Motor neuron (in vitro differentiated cells): ENCODE data around the gene FAM184B. TPM values are rescaled to one million over a fixed set of nuclear protein-coding genes. Genes with fewer than 3 reads are reported as not detected.

Source experiments
- ATAC-seq, 8 experiments: fragments of 200-7000 bp; cut with Tn5 transposase; replicated peaks in 6 of 8; 2 replicates each; pipeline ENCODE4 v1.8.0; 2021; ENCODE audit warnings: mild to moderate bottlenecking in 8 of 8, moderate library complexity in 8 of 8
- H3K27ac ChIP-seq, 2 donors: fragments of 250-450 bp; sonication (Bioruptor Pico); 2 replicates each; pipeline ENCODE4 v1.9.0; 2021; ENCODE audit warnings: antibody characterized with exemption in 2 of 2, mild to moderate bottlenecking in 2 of 2, moderate library complexity in 1 of 2
- H3K4me1 ChIP-seq, 2 donors: fragments of 250-450 bp; sonication (Bioruptor Pico); replicated peaks in 1 of 2; 2 replicates each; pipeline ENCODE4 v1.6.1; 2021; ENCODE audit warnings: antibody characterized with exemption in 2 of 2, mild to moderate bottlenecking in 2 of 2, moderate library complexity in 1 of 2
- H3K4me3 ChIP-seq, 5 donors: fragments of 250-450 bp; sonication (Bioruptor Pico); 2 replicates each; pipeline ENCODE4 v1.9.0; 2021; ENCODE audit warnings: antibody characterized with exemption in 5 of 5, mild to moderate bottlenecking in 5 of 5, moderate library complexity in 4 of 5
- WGBS, 10 experiments: fragments of 450-650 bp; shearing (Covaris generic); methylation state at CpG; one replicate each; pipeline ENCODE4 v1.0.0; 2022; 5-methylcytosine and 5-hydroxymethylcytosine counted together
- in situ Hi-C, 9 experiments: fragments of 400-800 bp; cut with MboI; loops; one replicate each; pipeline ENCODE4 v1.15.0; 2021; ENCODE audit warnings: low sequenced_read_pairs in 9 of 9, low pct_unique_long_range_greater_than_20kb in 2 of 9; ENCODE audit not compliant: unreplicated experiment in 9 of 9
- total RNA-seq, 8 experiments: library from RNA; unstranded; fragments of 300-600 nt; gene quantifications; 2 replicates each; pipeline versions ENCODE4 v1.2.3 to v1.2.4, GENCODE V29; 2022

The FAM184B gene
- total RNA-seq, 8 experiments from 2014 or later: 0.21 to 3.2 (median 0.64) TPM; not detected in 1

DNA sequence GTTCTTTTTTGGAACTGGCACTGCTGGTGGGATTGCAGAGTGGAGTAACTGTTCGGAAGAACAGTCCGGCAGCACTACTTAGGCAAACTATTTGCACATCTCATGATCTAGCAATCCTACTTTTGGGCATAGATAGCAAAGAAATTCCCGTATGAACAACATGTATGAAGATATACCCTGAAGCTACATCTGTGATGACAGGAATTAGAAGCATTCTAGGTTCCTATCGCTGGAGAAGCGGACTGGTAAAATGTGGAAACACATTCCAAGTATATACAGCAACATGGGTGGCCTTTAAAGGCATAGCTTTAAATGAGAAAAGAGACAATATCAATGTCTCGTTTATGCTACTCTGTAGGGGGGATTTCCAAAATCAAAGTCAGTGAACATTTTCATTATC lies 26.0 kb upstream of the FAM184B start:
- no peak overlapping the region for H3K27ac ChIP-seq
- H3K4me3 ChIP-seq: peak overlapping the region in 2 of 5 donors; percentile 9 to 72
- ATAC-seq: no peak
- 12 to 86% (median 73%) methylated on average over 3 to 6 of the region's 6 CpGs; no CpG with 5 or more reads in 3 of the 10 experiments for WGBS, 10 experiments
- in situ Hi-C loops: loop anchor here in 6 of 9 experiments (10.0 to 25.0 kb wide), 6 partner anchors 205 to 780 kb away; partner anchors contain the start of genes LAP3 (in 1 of the 6) and LCORL (in 1 of the 6)
- H3K4me1 ChIP-seq: peaks cover 7 to 23% of the 10 kb centered on the region in 2 donors

DNA sequence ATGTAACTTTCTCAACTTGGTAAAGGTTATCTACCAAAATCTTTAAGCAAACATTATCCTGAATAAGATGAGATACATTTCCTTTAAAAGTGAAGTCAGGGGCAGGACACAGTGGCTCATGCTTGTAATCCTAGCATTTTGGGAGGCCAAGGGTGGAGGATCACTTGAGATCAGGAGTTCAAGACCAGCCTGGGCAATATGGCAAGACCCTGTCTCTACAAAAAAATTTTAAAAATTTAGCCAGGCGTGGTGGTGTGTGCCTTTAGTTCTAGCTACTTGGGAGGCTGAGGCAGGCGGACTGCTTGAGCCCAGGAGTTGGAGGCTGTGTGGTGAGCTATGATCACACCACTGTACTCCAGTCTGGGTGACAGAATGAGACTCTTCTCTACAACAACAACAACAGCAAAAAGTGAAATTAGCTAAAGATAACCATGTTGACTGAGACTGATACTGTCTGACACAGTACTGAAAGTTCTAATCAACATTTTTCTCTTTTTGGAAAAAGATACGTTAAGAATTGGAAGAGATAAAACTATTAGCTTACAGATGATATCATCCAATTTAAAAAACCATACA lies 24.2 kb upstream of the FAM184B start:
- ATAC-seq: no peak
- WGBS, 10 experiments: 75 to 100% (median 100%) methylated on average over 1 to 3 of the region's 3 CpGs; no CpG with 5 or more reads in 2 of the 10 experiments
- H3K27ac ChIP-seq: no peak overlapping the region
- in situ Hi-C loops: loop anchor here in 6 of 9 experiments (10.0 to 25.0 kb wide), 6 partner anchors 207 to 782 kb away; partner anchors contain the start of genes LAP3 (in 1 of the 6) and LCORL (in 1 of the 6)
- no peak overlapping the region for H3K4me3 ChIP-seq
- H3K4me1 ChIP-seq: peaks cover 7 to 19% of the 10 kb centered on the region in 2 donors

DNA sequence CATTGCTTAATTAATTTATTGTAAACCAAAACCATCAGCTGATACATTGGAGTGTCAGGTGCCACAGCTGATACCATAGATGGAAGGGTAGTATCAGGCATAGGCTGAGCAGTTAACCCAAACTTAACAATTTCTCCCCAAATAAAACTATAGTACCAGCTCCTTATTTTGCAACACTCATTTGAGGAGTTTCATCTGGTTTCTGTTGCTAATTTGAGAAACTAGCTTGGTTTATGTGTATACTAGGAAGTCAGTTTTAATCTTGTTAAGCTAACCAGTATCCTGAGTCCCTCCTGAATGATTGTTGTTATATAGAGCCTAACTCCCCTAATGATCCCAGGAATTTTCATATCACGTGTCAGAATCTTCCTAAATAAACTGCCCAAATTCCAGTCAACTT lies 16.4 kb upstream of the FAM184B start:
- Histone ChIP-seq H3K27ac (no peak overlapping the region), H3K4me3 (no peak overlapping the region), H3K4me1 (no peaks in the 10 kb centered on the region)
- in situ Hi-C loops: no loop called here
- WGBS, 10 experiments: 82 to 100% (median 100%) methylated on average over 1 of the region's 1 CpG; no CpG with 5 or more reads in 3 of the 10 experiments
- ATAC-seq: no peak

DNA sequence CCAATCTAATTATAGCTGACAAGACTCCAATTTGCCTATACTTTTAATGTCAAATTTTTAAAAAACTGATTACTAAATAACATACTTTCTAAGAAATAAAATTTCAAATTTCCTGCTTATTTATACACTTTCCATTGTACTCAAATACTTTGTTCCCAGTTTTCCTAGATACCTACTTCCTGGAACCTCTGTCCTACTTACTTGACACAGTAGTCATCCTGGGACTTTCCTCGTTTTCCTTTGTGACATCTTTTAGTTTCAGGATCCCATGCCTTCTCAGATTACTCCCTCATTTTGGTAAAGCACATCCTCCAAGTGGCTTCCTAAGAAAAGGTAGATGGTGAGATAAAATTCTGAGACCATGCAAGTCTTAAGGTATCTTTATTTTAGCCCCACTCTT lies 13.3 kb upstream of the FAM184B start:
- in situ Hi-C loops: no loop called here

DNA sequence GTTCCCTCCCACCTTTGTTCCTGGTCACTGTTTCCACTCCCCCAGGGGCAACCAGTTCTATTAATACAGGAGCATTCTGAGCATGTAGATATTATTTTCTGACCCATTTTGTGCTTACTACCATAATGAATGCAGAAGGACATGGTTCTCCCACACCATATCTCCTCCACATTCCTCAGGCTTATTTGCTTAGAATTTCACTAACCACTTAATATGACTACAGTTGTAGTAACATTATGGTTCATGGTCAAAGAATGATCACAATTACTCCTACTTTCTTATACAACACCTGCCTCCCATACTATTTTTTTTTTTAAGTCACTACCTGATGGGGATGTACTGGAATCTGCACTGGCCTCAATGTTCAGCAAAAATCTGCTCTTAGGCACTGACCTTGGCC lies 7.5 kb upstream of the FAM184B start:
- no peak for ATAC-seq
- in situ Hi-C loops: no loop called here
- H3K4me3 ChIP-seq: no peak overlapping the region
- H3K27ac ChIP-seq: no peak overlapping the region
- H3K4me1 ChIP-seq: no peaks in the 10 kb centered on the region

More for the DNA sequence above, 13.3 kb upstream of the FAM184B start:
- 50 to 100% (median 85%) methylated on average over 1 of the region's 1 CpG; no CpG with 5 or more reads in 2 of the 10 experiments for WGBS, 10 experiments
- Histone ChIP-seq H3K4me1 (no peaks in the 10 kb centered on the region), H3K27ac (no peak overlapping the region), H3K4me3 (no peak overlapping the region)
- no peak for ATAC-seq

DNA sequence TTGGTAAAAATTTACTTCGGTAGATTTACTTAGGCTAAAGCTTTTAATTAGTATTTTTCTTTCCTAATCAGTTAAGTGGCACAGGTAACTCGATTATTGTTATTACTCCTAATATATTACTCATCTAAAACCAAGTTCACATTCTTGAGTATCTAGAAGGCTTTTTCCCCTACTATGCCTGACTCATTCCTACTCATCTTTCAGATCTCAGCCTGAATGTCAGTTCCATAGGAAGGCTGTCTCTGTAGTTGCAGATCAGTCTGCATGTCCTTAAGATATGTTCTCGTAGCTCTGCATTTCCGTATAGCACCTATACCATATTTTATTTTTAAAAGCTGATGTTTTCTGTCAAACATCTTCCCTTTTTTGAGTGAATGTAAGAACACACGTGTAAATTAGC lies 5.9 kb upstream of the FAM184B start:
- 44 to 95% (median 80%) methylated on average over 2 to 5 of the region's 5 CpGs for WGBS, 10 experiments
- ATAC-seq: no peak
- in situ Hi-C loops: no loop called here
- no peak overlapping the region for H3K4me3 ChIP-seq
- no peaks in the 10 kb centered on the region for H3K4me1 ChIP-seq
- no peak overlapping the region for H3K27ac ChIP-seq

DNA sequence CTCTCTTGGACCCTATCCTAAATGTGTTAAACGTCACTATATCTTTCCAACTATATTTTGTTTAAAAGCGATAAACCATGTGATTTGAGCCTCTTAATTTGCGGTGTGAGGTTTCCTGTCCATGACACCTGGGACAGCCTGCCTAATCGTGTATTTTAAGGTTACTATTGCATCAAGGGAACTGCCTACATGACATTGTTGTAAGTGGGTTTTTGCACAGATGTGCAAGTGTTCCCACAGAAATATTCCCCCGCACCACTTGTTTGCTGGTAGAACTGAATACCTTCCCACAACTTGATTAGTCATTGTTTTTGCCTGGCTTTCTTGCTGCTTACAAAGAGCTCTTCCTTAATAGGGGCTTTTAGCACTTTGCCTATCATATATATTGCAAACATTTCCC lies 5.1 kb upstream of the FAM184B start:
- WGBS, 10 experiments: 56 to 100% (median 86%) methylated on average over 1 to 4 of the region's 5 CpGs; no CpG with 5 or more reads in 3 of the 10 experiments

DNA sequence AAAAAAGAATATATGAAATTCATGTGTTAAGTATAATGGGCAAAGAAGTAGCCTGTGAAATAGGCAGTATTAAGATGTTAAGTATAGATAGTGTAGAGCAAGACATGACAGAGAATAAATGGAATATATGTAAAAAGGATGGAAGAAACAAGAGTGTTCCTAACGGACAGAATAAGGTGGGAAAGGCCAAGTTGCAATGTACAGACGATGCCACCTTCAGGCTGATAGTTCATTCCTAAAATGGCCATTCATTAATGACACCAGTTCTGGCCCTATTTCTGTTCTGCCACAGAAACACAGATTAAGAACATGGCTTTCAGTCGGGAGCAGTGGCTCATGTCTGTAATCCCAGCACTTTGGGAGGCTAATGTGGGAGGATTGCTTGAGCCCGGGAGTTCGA lies 4.4 kb upstream of the FAM184B start:
- in situ Hi-C loops: no loop called here
- peak in 1 of 8 experiments; percentile 14 for ATAC-seq
- Histone ChIP-seq H3K27ac (no peak overlapping the region), H3K4me3 (no peak overlapping the region), H3K4me1 (peaks cover 0 to 3% of the 10 kb centered on the region in 2 donors)
- 25 to 93% (median 63%) methylated on average over 1 to 5 of the region's 5 CpGs for WGBS, 10 experiments

More for the DNA sequence above, 5.1 kb upstream of the FAM184B start:
- in situ Hi-C loops: no loop called here
- H3K4me1 ChIP-seq: peaks cover 0 to 3% of the 10 kb centered on the region in 2 donors
- no peak overlapping the region for H3K27ac ChIP-seq
- H3K4me3 ChIP-seq: no peak overlapping the region
- ATAC-seq: no peak

DNA sequence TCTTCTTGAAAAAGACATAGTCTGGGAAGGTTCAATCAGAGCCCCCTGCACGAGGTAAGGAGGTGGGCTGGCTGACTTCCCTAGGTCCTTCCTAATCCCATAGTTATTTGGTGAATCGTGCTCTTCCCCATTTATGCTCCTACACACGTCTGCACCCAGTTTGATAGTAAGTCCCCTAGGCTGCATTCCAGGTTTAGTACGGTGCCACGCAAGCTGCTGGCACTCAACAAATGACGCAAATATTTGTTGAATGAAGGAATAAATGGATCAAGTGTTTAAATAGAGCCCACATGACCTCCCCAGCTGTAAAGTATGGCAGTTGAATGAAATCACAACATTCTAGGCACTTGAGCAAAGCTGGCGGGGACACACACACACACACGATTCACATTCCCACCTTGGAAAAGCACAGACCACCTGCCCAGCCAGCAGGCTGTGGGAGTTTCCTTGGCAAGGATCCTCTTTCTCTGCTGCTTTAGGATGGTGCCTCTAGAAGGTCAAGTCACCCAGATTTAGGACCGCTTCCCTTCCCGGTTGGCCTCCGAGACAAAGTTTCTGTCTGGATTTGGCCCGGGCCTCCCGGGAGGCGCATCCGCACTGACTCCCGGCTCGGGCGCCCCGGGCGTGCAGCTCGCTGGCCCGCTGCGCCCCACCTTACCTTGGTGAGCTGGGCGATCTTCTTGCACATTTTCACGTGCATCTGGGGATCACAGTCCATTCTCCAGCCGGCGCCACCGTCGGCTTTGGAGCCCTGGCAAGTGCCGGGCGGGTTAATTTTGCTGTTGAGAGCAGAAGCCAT lies 721 bp downstream of the FAM184B start:
- in situ Hi-C loops: no loop called here
- Histone ChIP-seq H3K4me3 (peak overlapping the region; percentile 28 to 40 (median 32)), H3K27ac (no peak overlapping the region), H3K4me1 (peaks cover 0 to 3% of the 10 kb centered on the region in 2 donors)
- 0 to 38% (median 24%) methylated on average over 1 to 14 of the region's 31 CpGs for WGBS, 10 experiments
- peak in 6 of 8 experiments; percentile 27 to 66 (median 45) for ATAC-seq

DNA sequence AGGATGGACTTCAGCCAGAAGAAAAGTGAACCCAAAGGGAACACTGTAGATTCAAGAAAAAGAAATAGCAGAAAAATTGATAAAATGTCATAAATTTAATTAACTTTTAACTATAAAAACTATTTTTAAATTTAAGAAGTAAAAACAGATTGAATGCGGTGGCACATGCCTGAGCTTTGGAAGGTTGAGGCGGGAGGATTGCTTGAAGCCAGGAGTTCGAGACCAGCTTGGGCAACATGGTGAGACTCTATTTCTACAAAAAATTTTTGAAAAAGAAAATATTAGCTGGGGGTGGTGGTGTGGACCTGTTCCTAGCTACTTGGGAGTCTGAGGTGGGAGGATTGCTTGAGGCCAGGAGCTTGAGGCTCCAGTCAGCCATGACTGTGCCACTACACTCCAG lies 3.0 kb downstream of the FAM184B start:
- in situ Hi-C loops: no loop called here
- no peak for ATAC-seq
- Histone ChIP-seq H3K4me1 (peaks cover 0 to 3% of the 10 kb centered on the region in 2 donors), H3K4me3 (no peak overlapping the region), H3K27ac (no peak overlapping the region)
- 79 to 95% (median 93%) methylated on average over 1 to 3 of the region's 3 CpGs; no CpG with 5 or more reads in 3 of the 10 experiments for WGBS, 10 experiments

DNA sequence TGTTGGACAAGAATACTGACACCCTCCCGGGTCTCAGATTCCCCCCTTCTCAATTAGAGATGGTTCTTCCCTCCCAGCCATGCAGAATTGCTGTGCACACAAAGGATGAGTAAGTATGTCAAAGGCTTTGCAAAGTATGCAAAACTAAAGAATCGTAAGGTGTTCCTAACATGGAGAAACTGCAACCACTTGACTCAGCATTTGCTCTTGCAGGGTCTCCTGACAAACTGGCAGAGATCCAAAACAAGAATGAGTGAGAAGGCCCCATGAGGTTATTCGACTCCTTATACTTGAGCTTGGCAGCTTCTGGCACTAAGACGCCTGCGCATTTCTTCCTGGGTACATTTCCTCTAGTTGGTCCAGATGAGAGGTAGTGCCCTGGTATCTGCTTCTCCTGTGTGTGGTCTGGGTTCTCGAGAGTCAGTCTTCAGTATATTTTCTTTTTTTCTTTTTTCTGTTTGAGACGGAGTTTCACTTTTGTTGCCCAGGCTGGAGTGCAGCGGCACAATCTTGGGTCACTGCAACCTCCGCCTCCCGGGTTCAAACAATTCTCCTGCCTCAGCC lies 8.2 kb downstream of the FAM184B start:
- no peak overlapping the region for H3K4me3 ChIP-seq
- WGBS, 10 experiments: 50 to 88% (median 79%) methylated on average over 1 to 5 of the region's 10 CpGs; no CpG with 5 or more reads in 2 of the 10 experiments
- in situ Hi-C loops: no loop called here
- ATAC-seq: no peak
- peaks cover 0 to 4% of the 10 kb centered on the region in 2 donors for H3K4me1 ChIP-seq
- H3K27ac ChIP-seq: no peak overlapping the region

DNA sequence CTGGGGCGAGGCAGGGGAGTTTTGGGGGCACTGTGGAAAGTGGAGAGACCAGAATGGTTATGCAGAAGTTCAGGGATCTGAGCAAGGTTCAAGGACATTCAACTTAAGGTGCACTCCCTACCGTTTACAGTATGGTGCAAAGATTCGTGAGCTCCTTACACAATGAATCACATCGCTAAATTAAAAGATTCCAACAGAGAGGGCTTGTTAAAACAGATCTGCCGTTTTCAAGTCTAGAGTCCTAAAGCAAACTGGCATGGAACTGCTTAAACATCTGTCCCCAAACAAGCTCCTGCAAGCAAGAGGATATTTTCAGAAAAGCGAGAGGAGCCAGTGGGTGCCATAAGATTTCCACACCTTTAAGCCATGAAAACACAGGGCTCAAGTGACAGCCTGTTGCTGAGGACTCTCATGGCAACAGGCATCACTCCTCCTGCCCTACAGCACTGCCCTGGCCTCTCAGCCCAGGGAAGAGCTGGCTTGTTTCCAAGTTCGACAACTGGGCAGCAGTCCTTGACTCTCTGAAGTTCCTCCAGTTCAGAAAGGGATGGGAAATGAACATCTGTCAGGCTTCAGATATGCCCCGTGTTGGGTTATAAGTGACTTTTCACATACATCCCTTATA lies 10.0 kb downstream of the FAM184B start:
- 17 to 91% (median 72%) methylated on average over 1 to 7 of the region's 8 CpGs; no CpG with 5 or more reads in 1 of the 10 experiments for WGBS, 10 experiments
- ATAC-seq: peak in 1 of 8 experiments; percentile 79
- Histone ChIP-seq H3K27ac (no peak overlapping the region), H3K4me1 (peaks cover 0 to 4% of the 10 kb centered on the region in 2 donors), H3K4me3 (no peak overlapping the region)
- in situ Hi-C loops: no loop called here

DNA sequence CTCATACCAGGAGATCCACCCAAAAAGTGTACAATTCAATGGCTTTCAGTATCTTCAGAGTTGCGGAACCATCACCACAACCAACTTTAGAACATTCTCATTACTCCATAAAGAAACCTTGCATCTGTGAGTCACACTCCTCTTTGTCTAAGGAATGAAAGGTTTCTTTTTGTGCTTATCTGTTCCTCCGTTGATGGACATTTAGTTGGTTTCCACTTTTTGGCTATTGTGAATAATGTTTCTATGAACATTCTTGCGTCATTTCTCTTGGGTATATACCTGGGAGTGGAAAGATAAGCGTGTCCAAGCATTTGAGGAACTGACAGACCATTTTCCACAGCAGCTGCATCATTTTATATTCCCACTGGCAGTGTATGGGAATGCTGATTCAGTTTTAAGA lies 10.6 kb downstream of the FAM184B start:
- Histone ChIP-seq H3K4me3 (no peak overlapping the region), H3K27ac (no peak overlapping the region), H3K4me1 (peaks cover 0 to 4% of the 10 kb centered on the region in 2 donors)
- no peak for ATAC-seq
- WGBS, 10 experiments: 0 to 100% (median 94%) methylated on average over 1 to 4 of the region's 4 CpGs; no CpG with 5 or more reads in 2 of the 10 experiments
- in situ Hi-C loops: no loop called here
